ENCODE results near the gene ACTN2.

ACTN2 gene

GRCh38 chr1:236753964-236754363 lies 67.7 kb downstream of the ACTN2 start:
- Histone ChIP-seq H3K27me3 (ENCODE audit: control insufficient read depth in 1 of 2, insufficient read depth in 2 of 2, low read length in 2 of 2) (no peaks in the 10 kb centered on the region), H3K27ac (ENCODE audit: low read length) (no peak overlapping the region), H3K36me3 (ENCODE audit: control insufficient read depth in 2 of 2, insufficient read depth in 2 of 2, low read length in 2 of 2) (peaks cover 0 to 7% of the 10 kb centered on the region in 2 donors), H3K9me3 (ENCODE audit: control insufficient read depth in 2 of 2, low read length in 2 of 2) (no peaks in the 10 kb centered on the region), H3K4me3 (ENCODE audit: low read length in 2 of 2) (no peak overlapping the region), H3K4me1 (ENCODE audit: control insufficient read depth, insufficient read depth, low read length) (no peaks in the 10 kb centered on the region), H3K9ac (ENCODE audit: low read length in 2 of 2) (no peak overlapping the region)

GRCh38 chr1:236754525-236755210 lies 68.4 kb downstream of the ACTN2 start:
- no peak overlapping the region for H3K4me3 ChIP-seq (ENCODE audit: low read length in 2 of 2)
- H3K4me1 ChIP-seq (ENCODE audit: control insufficient read depth, insufficient read depth, low read length): no peaks in the 10 kb centered on the region
- no peaks in the 10 kb centered on the region for H3K27me3 ChIP-seq (ENCODE audit: control insufficient read depth in 1 of 2, insufficient read depth in 2 of 2, low read length in 2 of 2)
- no peaks in the 10 kb centered on the region for H3K9me3 ChIP-seq (ENCODE audit: control insufficient read depth in 2 of 2, low read length in 2 of 2)
- no peak overlapping the region for H3K9ac ChIP-seq (ENCODE audit: low read length in 2 of 2)
- H3K36me3 ChIP-seq (ENCODE audit: control insufficient read depth in 2 of 2, insufficient read depth in 2 of 2, low read length in 2 of 2): peaks cover 0 to 7% of the 10 kb centered on the region in 2 donors
- no peak overlapping the region for H3K27ac ChIP-seq (ENCODE audit: low read length)

GRCh38 chr1:236757640-236758039 lies 71.3 kb downstream of the ACTN2 start:
- Histone ChIP-seq H3K4me3 (ENCODE audit: low read length in 2 of 2) (no peak overlapping the region), H3K27ac (ENCODE audit: low read length) (no peak overlapping the region), H3K27me3 (ENCODE audit: control insufficient read depth in 1 of 2, insufficient read depth in 2 of 2, low read length in 2 of 2) (no peaks in the 10 kb centered on the region), H3K9me3 (ENCODE audit: control insufficient read depth in 2 of 2, low read length in 2 of 2) (no peaks in the 10 kb centered on the region), H3K9ac (ENCODE audit: low read length in 2 of 2) (no peak overlapping the region), H3K36me3 (ENCODE audit: control insufficient read depth in 2 of 2, insufficient read depth in 2 of 2, low read length in 2 of 2) (peaks cover 0 to 10% of the 10 kb centered on the region in 2 donors), H3K4me1 (ENCODE audit: control insufficient read depth, insufficient read depth, low read length) (no peaks in the 10 kb centered on the region)

- no peak overlapping the region for H3K27ac ChIP-seq (ENCODE audit: low read length)
- H3K4me1 ChIP-seq (ENCODE audit: control insufficient read depth, insufficient read depth, low read length): no peaks in the 10 kb centered on the region
- H3K36me3 ChIP-seq (ENCODE audit: control insufficient read depth in 2 of 2, insufficient read depth in 2 of 2, low read length in 2 of 2): peaks cover 0 to 9% of the 10 kb centered on the region in 2 donors
- H3K27me3 ChIP-seq (ENCODE audit: control insufficient read depth in 1 of 2, insufficient read depth in 2 of 2, low read length in 2 of 2): no peaks in the 10 kb centered on the region
- no peak overlapping the region for H3K9ac ChIP-seq (ENCODE audit: low read length in 2 of 2)
- no peak overlapping the region for H3K4me3 ChIP-seq (ENCODE audit: low read length in 2 of 2)
- H3K9me3 ChIP-seq (ENCODE audit: control insufficient read depth in 2 of 2, low read length in 2 of 2): no peaks in the 10 kb centered on the region
These were observed 73.1 kb downstream of the ACTN2 start for GRCh38 chr1:236759252-236759859.

- Histone ChIP-seq H3K4me1 (ENCODE audit: control insufficient read depth, insufficient read depth, low read length) (no peaks in the 10 kb centered on the region), H3K4me3 (ENCODE audit: low read length in 2 of 2) (no peak overlapping the region)
These were observed 74.2 kb downstream of the ACTN2 start for GRCh38 chr1:236760480-236760879.

GRCh38 chr1:236760986-236761385 lies 74.7 kb downstream of the ACTN2 start:
- H3K36me3 ChIP-seq (ENCODE audit: control insufficient read depth in 2 of 2, insufficient read depth in 2 of 2, low read length in 2 of 2): peaks cover 0 to 6% of the 10 kb centered on the region in 2 donors

More at GRCh38 chr1:236760480-236760879, 74.2 kb downstream of the ACTN2 start:
- Histone ChIP-seq H3K36me3 (ENCODE audit: control insufficient read depth in 2 of 2, insufficient read depth in 2 of 2, low read length in 2 of 2) (peaks cover 0 to 6% of the 10 kb centered on the region in 2 donors), H3K9me3 (ENCODE audit: control insufficient read depth in 2 of 2, low read length in 2 of 2) (no peaks in the 10 kb centered on the region), H3K27me3 (ENCODE audit: control insufficient read depth in 1 of 2, insufficient read depth in 2 of 2, low read length in 2 of 2) (no peaks in the 10 kb centered on the region), H3K9ac (ENCODE audit: low read length in 2 of 2) (no peak overlapping the region), H3K27ac (ENCODE audit: low read length) (no peak overlapping the region)

GRCh38 chr1:236761397-236762132 lies 75.3 kb downstream of the ACTN2 start:
- H3K4me3 ChIP-seq (ENCODE audit: low read length in 2 of 2): no peak overlapping the region
- no peaks in the 10 kb centered on the region for H3K4me1 ChIP-seq (ENCODE audit: control insufficient read depth, insufficient read depth, low read length)
- no peak overlapping the region for H3K9ac ChIP-seq (ENCODE audit: low read length in 2 of 2)
- H3K27me3 ChIP-seq (ENCODE audit: control insufficient read depth in 1 of 2, insufficient read depth in 2 of 2, low read length in 2 of 2): no peaks in the 10 kb centered on the region
- no peak overlapping the region for H3K27ac ChIP-seq (ENCODE audit: low read length)
- no peaks in the 10 kb centered on the region for H3K9me3 ChIP-seq (ENCODE audit: control insufficient read depth in 2 of 2, low read length in 2 of 2)
- peaks cover 0 to 6% of the 10 kb centered on the region in 2 donors for H3K36me3 ChIP-seq (ENCODE audit: control insufficient read depth in 2 of 2, insufficient read depth in 2 of 2, low read length in 2 of 2)

More at GRCh38 chr1:236760986-236761385, 74.7 kb downstream of the ACTN2 start:
- Histone ChIP-seq H3K4me1 (ENCODE audit: control insufficient read depth, insufficient read depth, low read length) (no peaks in the 10 kb centered on the region), H3K9me3 (ENCODE audit: control insufficient read depth in 2 of 2, low read length in 2 of 2) (no peaks in the 10 kb centered on the region), H3K9ac (ENCODE audit: low read length in 2 of 2) (no peak overlapping the region), H3K4me3 (ENCODE audit: low read length in 2 of 2) (no peak overlapping the region), H3K27me3 (ENCODE audit: control insufficient read depth in 1 of 2, insufficient read depth in 2 of 2, low read length in 2 of 2) (no peaks in the 10 kb centered on the region), H3K27ac (ENCODE audit: low read length) (no peak overlapping the region)

- no peak overlapping the region for H3K9ac ChIP-seq (ENCODE audit: low read length in 2 of 2)
- peaks cover 0 to 6% of the 10 kb centered on the region in 2 donors for H3K36me3 ChIP-seq (ENCODE audit: control insufficient read depth in 2 of 2, insufficient read depth in 2 of 2, low read length in 2 of 2)
- no peaks in the 10 kb centered on the region for H3K27me3 ChIP-seq (ENCODE audit: control insufficient read depth in 1 of 2, insufficient read depth in 2 of 2, low read length in 2 of 2)
- no peak overlapping the region for H3K4me3 ChIP-seq (ENCODE audit: low read length in 2 of 2)
- H3K9me3 ChIP-seq (ENCODE audit: control insufficient read depth in 2 of 2, low read length in 2 of 2): no peaks in the 10 kb centered on the region
- H3K4me1 ChIP-seq (ENCODE audit: control insufficient read depth, insufficient read depth, low read length): no peaks in the 10 kb centered on the region
- H3K27ac ChIP-seq (ENCODE audit: low read length): no peak overlapping the region
These were observed 76.1 kb downstream of the ACTN2 start for GRCh38 chr1:236762410-236762809.

GRCh38 chr1:236765831-236766230 lies 79.5 kb downstream of the ACTN2 start:
- peaks cover 0 to 3% of the 10 kb centered on the region in 2 donors for H3K27me3 ChIP-seq (ENCODE audit: control insufficient read depth in 1 of 2, insufficient read depth in 2 of 2, low read length in 2 of 2)
- H3K36me3 ChIP-seq (ENCODE audit: control insufficient read depth in 2 of 2, insufficient read depth in 2 of 2, low read length in 2 of 2): peaks cover 0 to 5% of the 10 kb centered on the region in 2 donors
- H3K4me3 ChIP-seq (ENCODE audit: low read length in 2 of 2): no peak overlapping the region
- no peaks in the 10 kb centered on the region for H3K4me1 ChIP-seq (ENCODE audit: control insufficient read depth, insufficient read depth, low read length)
- no peaks in the 10 kb centered on the region for H3K9me3 ChIP-seq (ENCODE audit: control insufficient read depth in 2 of 2, low read length in 2 of 2)
- H3K27ac ChIP-seq (ENCODE audit: low read length): no peak overlapping the region
- no peak overlapping the region for H3K9ac ChIP-seq (ENCODE audit: low read length in 2 of 2)

- peaks cover 0 to 7% of the 10 kb centered on the region in 2 donors for H3K27me3 ChIP-seq (ENCODE audit: control insufficient read depth in 1 of 2, insufficient read depth in 2 of 2, low read length in 2 of 2)
- H3K4me3 ChIP-seq (ENCODE audit: low read length in 2 of 2): no peak overlapping the region
- H3K9ac ChIP-seq (ENCODE audit: low read length in 2 of 2): no peak overlapping the region
- H3K4me1 ChIP-seq (ENCODE audit: control insufficient read depth, insufficient read depth, low read length): no peaks in the 10 kb centered on the region
- H3K36me3 ChIP-seq (ENCODE audit: control insufficient read depth in 2 of 2, insufficient read depth in 2 of 2, low read length in 2 of 2): no peaks in the 10 kb centered on the region
- H3K27ac ChIP-seq (ENCODE audit: low read length): no peak overlapping the region
- no peaks in the 10 kb centered on the region for H3K9me3 ChIP-seq (ENCODE audit: control insufficient read depth in 2 of 2, low read length in 2 of 2)
These were observed 80.2 kb downstream of the ACTN2 start for GRCh38 chr1:236766506-236766905.

Measured in stomach smooth muscle (tissue), 2 donors.